GM18951 (cell line): ENCODE measurements around the gene ECHDC3.
A peak's percentile ranks its signal among the peaks of the same experiment; 100 is the strongest.

Experiments used
- POLR2A ChIP-seq: IDR thresholded peaks from 4 replicates; pipeline ENCODE4 v1.6.1; 2011; ENCODE audit warnings: mild to moderate bottlenecking; ENCODE audit not compliant: insufficient read length, insufficient read depth; ENCODE audit errors: extremely low read depth
- in situ Hi-C: fragments of 300-500 bp; cut with MboI; formaldehyde crosslinking; loops from one replicate; pipeline ENCODE4 v1.12.0; 2022; ENCODE audit warnings: low sequenced_read_pairs, mixed read lengths, inconsistent platforms; ENCODE audit not compliant: unreplicated experiment

The ECHDC3 gene, protein sequence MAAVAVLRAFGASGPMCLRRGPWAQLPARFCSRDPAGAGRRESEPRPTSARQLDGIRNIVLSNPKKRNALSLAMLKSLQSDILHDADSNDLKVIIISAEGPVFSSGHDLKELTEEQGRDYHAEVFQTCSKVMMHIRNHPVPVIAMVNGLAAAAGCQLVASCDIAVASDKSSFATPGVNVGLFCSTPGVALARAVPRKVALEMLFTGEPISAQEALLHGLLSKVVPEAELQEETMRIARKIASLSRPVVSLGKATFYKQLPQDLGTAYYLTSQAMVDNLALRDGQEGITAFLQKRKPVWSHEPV

GRCh38 chr10:11742009-11742778 is at the start of gene ECHDC3:
ECHDC3 (plus strand) TSS chr10:11742382; CDS start chr10:11742577, 195 bp downstream.
- peak; percentile 36 for TF ChIP-seq POLR2A
- in situ Hi-C loops = no loop called here

- TF ChIP-seq POLR2A = no peak
- in situ Hi-C loops = no loop called here
Measured at GRCh38 chr10:11693376-11693775, 48.8 kb upstream of the ECHDC3 start.

- no peak for TF ChIP-seq POLR2A
- in situ Hi-C loops = no loop called here
Measured at GRCh38 chr10:11695779-11696178, 46.4 kb upstream of the ECHDC3 start.

DNA sequence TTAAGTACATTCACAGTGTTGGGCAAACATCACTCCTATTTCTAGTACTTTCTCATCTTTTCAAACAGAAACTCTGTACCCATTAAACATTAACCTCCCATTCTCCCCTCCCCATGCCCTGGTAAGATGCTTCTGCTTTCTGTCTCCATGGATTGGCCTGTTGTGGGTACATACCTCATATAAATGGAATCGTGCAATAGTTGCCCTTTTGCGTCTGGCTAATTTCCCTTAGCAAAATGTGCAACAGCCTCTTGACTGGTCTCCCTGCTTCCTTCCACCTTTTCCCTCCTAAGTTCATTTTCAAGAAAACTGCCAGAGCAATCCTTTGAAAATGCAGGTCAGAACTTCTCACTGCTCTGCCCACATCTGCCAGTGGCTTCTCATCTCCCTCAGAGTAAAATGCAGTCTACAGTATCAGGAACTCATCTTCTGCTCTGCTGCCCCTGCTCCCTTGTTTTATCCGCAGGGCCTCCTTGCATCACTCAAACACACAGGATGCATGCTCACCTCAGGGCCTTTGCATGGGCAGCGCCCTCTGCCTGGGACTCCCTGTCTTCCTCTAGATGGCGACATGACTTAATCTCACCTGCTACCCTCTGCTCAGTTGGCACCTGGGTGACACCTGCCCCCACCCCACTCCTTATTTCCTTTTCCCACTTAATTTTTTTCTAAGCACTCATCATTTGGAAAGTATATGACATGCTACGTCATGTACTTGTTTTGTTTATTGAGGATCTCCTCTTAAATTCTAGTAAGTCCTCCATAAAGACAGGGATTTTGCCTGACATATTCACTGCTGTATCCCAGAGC is 44.3 kb upstream of the ECHDC3 start:
- TF ChIP-seq POLR2A = no peak
- in situ Hi-C loops = no loop called here

- in situ Hi-C loops = no loop called here
- no peak for TF ChIP-seq POLR2A
Measured at GRCh38 chr10:11698691-11699549, 43.3 kb upstream of the ECHDC3 start.

DNA sequence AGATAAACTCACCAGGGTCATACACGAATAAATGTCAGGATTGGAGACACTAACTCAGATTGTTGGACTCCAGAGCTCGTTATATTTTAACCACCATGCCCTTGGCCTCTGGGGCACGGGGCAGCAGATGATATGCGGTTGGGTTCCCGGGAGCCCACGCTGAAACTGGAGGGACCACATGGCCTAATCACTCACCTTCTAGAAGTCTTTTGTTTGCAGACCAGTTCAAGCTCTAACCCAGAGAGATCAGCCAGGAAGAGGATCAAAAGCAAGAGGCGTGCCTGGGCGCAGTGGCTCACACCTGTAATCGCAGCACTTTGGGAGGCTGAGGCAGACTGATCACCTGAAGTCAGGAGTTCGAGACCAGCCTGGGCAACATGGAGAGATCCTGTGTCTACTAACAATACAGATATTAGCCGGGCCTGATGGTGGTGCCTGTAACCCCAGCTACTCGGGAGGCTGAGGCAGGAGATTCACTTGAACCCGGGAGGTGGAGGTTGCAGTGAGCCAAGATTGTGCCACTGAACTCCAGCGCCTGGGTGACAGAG is 42.6 kb upstream of the ECHDC3 start:
- in situ Hi-C loops = no loop called here
- no peak for TF ChIP-seq POLR2A

GRCh38 chr10:11700539-11700938 is 41.6 kb upstream of the ECHDC3 start:
- in situ Hi-C loops = no loop called here
- TF ChIP-seq POLR2A = no peak

- in situ Hi-C loops = no loop called here
Measured at GRCh38 chr10:11701451-11702095, 40.6 kb upstream of the ECHDC3 start.

DNA sequence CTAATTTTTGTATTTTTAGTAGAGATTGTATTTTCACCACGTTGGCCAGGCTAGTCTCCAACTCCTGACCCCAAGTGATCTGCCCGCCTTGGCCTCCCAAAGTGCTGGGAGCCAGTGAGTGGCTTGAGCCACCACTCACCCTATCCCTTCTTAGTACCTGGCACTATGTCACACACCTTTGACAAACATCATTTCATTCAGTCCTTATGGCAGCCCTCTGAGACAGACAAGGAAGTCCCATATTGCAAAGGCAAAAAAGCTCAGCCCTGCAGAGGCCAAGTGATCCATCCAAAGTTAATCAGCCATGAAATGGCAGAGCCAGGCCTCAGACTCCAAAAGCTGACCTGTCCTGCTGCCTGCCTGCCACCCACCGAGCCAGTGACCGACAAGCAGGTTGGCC is 39.9 kb upstream of the ECHDC3 start:
- in situ Hi-C loops = no loop called here
- no peak for TF ChIP-seq POLR2A

More at GRCh38 chr10:11701451-11702095, 40.6 kb upstream of the ECHDC3 start:
- no peak for TF ChIP-seq POLR2A

GRCh38 chr10:11704092-11704491 is 38.1 kb upstream of the ECHDC3 start:
- no peak for TF ChIP-seq POLR2A

DNA sequence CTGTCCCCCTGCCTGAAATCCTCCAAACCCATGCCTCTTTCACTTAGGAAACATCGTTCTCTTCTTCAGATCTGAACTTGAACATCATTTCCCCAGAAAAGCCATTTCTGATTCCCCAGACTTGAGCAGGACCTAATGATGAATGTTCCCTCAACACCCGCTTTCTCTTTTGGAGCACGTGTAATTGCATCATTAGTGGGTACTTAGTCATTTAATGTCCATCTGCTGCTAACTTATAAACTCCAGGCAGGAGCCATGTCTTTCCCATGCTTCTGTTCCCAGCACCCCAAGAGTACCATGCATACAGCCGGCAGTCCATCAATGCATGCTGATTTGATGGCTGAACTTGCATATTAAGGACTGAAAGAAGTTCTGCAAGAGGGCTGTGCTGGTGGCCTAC is 36.5 kb upstream of the ECHDC3 start:
- in situ Hi-C loops = no loop called here
- no peak for TF ChIP-seq POLR2A

More at GRCh38 chr10:11704092-11704491, 38.1 kb upstream of the ECHDC3 start:
- in situ Hi-C loops = no loop called here
